OCI-LY1 (cell line): ENCODE results near the gene MLC1.
A peak's percentile ranks its signal among the peaks of the same experiment; 100 is the strongest.

Experiments
- H2AFZ ChIP-seq: fragments of 200-600 bp; sonication (generic), shearing (Covaris generic); 2 replicates; pipeline ENCODE4 v1.6.0; 2014; ENCODE audit warnings: antibody characterized with exemption, mild to moderate bottlenecking, low read length
- H3F3A ChIP-seq: fragments of 200-600 bp; sonication (generic), shearing (Covaris generic); 2 replicates; pipeline ENCODE4 v1.6.0; 2014; ENCODE audit warnings: mild to moderate bottlenecking, antibody characterized with exemption, low read length, moderate library complexity; ENCODE audit not compliant: insufficient read depth
- H3K27ac ChIP-seq: fragments of 200-600 bp; sonication (generic); 2 replicates; pipeline ENCODE4 v1.5.1; 2014; ENCODE audit warnings: low read length, mixed run types, mild to moderate bottlenecking, low read depth; ENCODE audit not compliant: poor library complexity, severe bottlenecking
- H3K27me3 ChIP-seq: fragments of 200-600 bp; sonication (generic); 2 replicates; pipeline ENCODE4 v1.6.0; 2014; ENCODE audit warnings: antibody characterized with exemption, mild to moderate bottlenecking, low read length, moderate library complexity; ENCODE audit not compliant: insufficient read depth
- H3K36me3 ChIP-seq: fragments of 200-600 bp; sonication (generic); 2 replicates; pipeline ENCODE4 v1.6.1; 2014; ENCODE audit warnings: mild to moderate bottlenecking, antibody characterized with exemption, low read length, moderate library complexity, mixed read lengths; ENCODE audit not compliant: insufficient read depth
- H3K4me1 ChIP-seq: fragments of 200-600 bp; sonication (generic); 2 replicates; pipeline ENCODE4 v1.5.1; 2014; ENCODE audit warnings: mild to moderate bottlenecking, low read length, moderate library complexity; ENCODE audit not compliant: insufficient read depth, severe bottlenecking
- H3K4me2 ChIP-seq: fragments of 200-600 bp; sonication (generic), shearing (Covaris generic); 2 replicates; pipeline ENCODE4 v1.6.1; 2014; ENCODE audit warnings: low read length
- H3K4me3 ChIP-seq: fragments of 200-600 bp; sonication (generic); 2 replicates; pipeline ENCODE4 v1.5.1; 2014; ENCODE audit warnings: low read length, low read depth, mild to moderate bottlenecking, mixed read lengths; ENCODE audit not compliant: poor library complexity, severe bottlenecking
- H3K79me2 ChIP-seq: fragments of 200-600 bp; shearing (Covaris generic); 2 replicates; pipeline ENCODE4 v1.6.1; 2016; ENCODE audit warnings: mixed run types, low read length, mixed read lengths; ENCODE audit not compliant: insufficient read depth
- H3K9ac ChIP-seq: fragments of 200-600 bp; sonication (generic), shearing (Covaris generic); 2 replicates; pipeline ENCODE4 v1.6.1; 2014; ENCODE audit warnings: mild to moderate bottlenecking, low read length, mixed read lengths
- H3K9me2 ChIP-seq: fragments of 200-600 bp; sonication (generic), shearing (Covaris generic); 2 replicates; pipeline ENCODE4 v1.6.1; 2014; ENCODE audit warnings: low read depth, mild to moderate bottlenecking, low read length, mixed read lengths
- H3K9me3 ChIP-seq: fragments of 200-600 bp; shearing (Covaris generic); 2 replicates; pipeline ENCODE4 v1.6.1; 2014; ENCODE audit warnings: low read length, mixed read lengths
- H4K20me1 ChIP-seq: fragments of 200-600 bp; sonication (generic), shearing (Covaris generic); 2 replicates; pipeline ENCODE4 v1.6.0; 2016; ENCODE audit warnings: mild to moderate bottlenecking, low read length; ENCODE audit not compliant: insufficient read depth
- EZH2 ChIP-seq: fragments of 200-600 bp; sonication (generic), shearing (Covaris generic); IDR thresholded peaks from 2 replicates; pipeline ENCODE4 v1.8.0; 2017; ENCODE audit warnings: borderline replicate concordance, mixed run types, mild to moderate bottlenecking, antibody characterized with exemption, low read length, moderate library complexity, mixed read lengths
- TF ChIP-seq, protein P1 (sequence below): fragments of 200-600 bp; sonication (generic), shearing (Covaris generic); IDR thresholded peaks from 2 replicates; pipeline ENCODE4 v1.5.1; 2017; ENCODE audit warnings: mild to moderate bottlenecking, antibody characterized with exemption, low read length, moderate library complexity, mixed read lengths

Gene MLC1

GRCh38 chr22:50115693-50116092 is 30.5 kb upstream of the MLC1 start:
- Histone ChIP-seq H4K20me1 (no peaks in the 10 kb centered on the region), H3K79me2 (no peaks in the 10 kb centered on the region), H3K27me3 (no peaks in the 10 kb centered on the region), H3K9me3 (no peaks in the 10 kb centered on the region), H3K4me1 (peaks cover 43% of the 10 kb centered on the region), H3K4me2 (no peak overlapping the region), H3K27ac (no peak overlapping the region), H2AFZ (no peak overlapping the region), H3K9me2 (no peaks in the 10 kb centered on the region), H3F3A (no peaks in the 10 kb centered on the region), H3K36me3 (no peaks in the 10 kb centered on the region), H3K4me3 (no peak overlapping the region), H3K9ac (no peak overlapping the region)
- no peak for TF ChIP-seq EZH2
- TF ChIP-seq, protein P1, sequence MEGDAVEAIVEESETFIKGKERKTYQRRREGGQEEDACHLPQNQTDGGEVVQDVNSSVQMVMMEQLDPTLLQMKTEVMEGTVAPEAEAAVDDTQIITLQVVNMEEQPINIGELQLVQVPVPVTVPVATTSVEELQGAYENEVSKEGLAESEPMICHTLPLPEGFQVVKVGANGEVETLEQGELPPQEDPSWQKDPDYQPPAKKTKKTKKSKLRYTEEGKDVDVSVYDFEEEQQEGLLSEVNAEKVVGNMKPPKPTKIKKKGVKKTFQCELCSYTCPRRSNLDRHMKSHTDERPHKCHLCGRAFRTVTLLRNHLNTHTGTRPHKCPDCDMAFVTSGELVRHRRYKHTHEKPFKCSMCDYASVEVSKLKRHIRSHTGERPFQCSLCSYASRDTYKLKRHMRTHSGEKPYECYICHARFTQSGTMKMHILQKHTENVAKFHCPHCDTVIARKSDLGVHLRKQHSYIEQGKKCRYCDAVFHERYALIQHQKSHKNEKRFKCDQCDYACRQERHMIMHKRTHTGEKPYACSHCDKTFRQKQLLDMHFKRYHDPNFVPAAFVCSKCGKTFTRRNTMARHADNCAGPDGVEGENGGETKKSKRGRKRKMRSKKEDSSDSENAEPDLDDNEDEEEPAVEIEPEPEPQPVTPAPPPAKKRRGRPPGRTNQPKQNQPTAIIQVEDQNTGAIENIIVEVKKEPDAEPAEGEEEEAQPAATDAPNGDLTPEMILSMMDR = no peak

- Histone ChIP-seq H2AFZ (no peak overlapping the region), H3K4me2 (no peak overlapping the region), H3K4me3 (no peak overlapping the region), H3K9me2 (no peaks in the 10 kb centered on the region), H3K36me3 (no peaks in the 10 kb centered on the region), H3K9me3 (no peaks in the 10 kb centered on the region), H3K27me3 (no peaks in the 10 kb centered on the region), H3F3A (no peaks in the 10 kb centered on the region), H3K9ac (no peak overlapping the region), H3K79me2 (no peaks in the 10 kb centered on the region), H3K4me1 (peaks cover 45% of the 10 kb centered on the region), H3K27ac (no peak overlapping the region), H4K20me1 (no peaks in the 10 kb centered on the region)
- TF ChIP-seq, protein P1 = no peak
- no peak for TF ChIP-seq EZH2
Observed at GRCh38 chr22:50114221-50115021, 29.2 kb upstream of the MLC1 start.

DNA sequence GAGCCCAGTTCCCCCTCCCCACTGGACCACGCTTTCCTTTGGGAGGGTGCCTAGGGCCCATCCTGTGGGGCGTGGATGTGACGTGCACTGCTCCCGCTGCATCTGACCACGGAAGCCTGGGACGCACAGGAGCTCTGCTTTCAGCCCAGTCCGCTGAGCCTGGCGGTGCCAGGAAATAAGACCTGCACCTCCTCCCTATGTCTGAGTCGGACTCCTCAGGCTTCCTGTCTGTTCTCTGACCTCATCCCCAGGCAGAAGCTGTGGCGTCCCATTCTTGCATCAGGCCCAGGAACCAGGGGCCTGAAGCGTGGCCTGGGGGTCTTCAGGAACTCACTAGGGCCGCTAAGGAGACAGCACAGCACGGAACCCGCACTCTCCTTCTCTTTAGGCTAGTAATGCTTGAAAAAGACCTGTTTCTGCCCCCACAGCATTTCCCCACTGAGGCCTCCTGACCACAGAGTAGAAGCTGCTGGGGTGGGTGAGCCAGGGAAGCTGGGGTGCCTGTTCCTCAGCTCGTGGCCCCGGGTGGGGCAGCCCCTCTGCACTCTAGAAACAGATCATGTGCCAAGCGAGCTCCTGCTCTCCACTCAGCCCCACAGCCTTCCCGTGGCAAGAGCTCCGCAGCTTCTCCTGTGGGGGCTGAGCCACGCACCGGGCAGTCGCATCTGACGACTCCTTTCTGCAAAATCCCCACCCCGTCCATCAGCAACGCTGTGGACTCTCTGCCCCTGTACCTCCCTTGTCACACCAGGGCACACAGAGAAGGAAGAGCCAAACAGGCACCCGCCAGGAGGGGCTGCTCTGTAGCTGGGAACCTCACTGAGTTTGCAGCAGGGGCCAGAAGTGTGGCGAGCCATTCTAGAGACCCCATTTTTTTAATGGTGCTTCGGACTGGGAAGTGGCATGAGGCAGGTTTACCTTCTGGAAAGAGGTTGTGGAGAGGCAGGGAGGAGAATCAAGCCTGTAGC is 27.2 kb upstream of the MLC1 start:
- H3K27me3 ChIP-seq = no peaks in the 10 kb centered on the region
- no peaks in the 10 kb centered on the region for H3K9me3 ChIP-seq
- H3K9ac ChIP-seq = peak overlapping the region; percentile 46; the same call in 1 of the 2 replicates
- peak overlapping the region; percentile 63 for H3K27ac ChIP-seq
- H3K9me2 ChIP-seq = no peaks in the 10 kb centered on the region
- H3K4me3 ChIP-seq = peak overlapping the region; percentile 19
- TF ChIP-seq EZH2 = no peak
- TF ChIP-seq, protein P1 = peak; percentile 27
- no peaks in the 10 kb centered on the region for H4K20me1 ChIP-seq
- H3K4me1 ChIP-seq = peaks cover 43% of the 10 kb centered on the region
- peak overlapping the region; percentile 49 for H3K4me2 ChIP-seq
- H3K79me2 ChIP-seq = no peaks in the 10 kb centered on the region
- no peaks in the 10 kb centered on the region for H3K36me3 ChIP-seq
- no peaks in the 10 kb centered on the region for H3F3A ChIP-seq
- no peak overlapping the region for H2AFZ ChIP-seq
